GM12873 (cell line): ENCODE data around the gene ARHGEF26.

Experiments used
- TF ChIP-seq, protein P1 (sequence below): IDR thresholded peaks from 2 replicates; pipeline ENCODE4 v1.5.1; 2012; ENCODE audit warnings: low read depth, mild to moderate bottlenecking, moderate library complexity, low read length, control low read depth; ENCODE audit not compliant: insufficient read depth; ENCODE audit errors: missing control alignments

Gene ARHGEF26

DNA sequence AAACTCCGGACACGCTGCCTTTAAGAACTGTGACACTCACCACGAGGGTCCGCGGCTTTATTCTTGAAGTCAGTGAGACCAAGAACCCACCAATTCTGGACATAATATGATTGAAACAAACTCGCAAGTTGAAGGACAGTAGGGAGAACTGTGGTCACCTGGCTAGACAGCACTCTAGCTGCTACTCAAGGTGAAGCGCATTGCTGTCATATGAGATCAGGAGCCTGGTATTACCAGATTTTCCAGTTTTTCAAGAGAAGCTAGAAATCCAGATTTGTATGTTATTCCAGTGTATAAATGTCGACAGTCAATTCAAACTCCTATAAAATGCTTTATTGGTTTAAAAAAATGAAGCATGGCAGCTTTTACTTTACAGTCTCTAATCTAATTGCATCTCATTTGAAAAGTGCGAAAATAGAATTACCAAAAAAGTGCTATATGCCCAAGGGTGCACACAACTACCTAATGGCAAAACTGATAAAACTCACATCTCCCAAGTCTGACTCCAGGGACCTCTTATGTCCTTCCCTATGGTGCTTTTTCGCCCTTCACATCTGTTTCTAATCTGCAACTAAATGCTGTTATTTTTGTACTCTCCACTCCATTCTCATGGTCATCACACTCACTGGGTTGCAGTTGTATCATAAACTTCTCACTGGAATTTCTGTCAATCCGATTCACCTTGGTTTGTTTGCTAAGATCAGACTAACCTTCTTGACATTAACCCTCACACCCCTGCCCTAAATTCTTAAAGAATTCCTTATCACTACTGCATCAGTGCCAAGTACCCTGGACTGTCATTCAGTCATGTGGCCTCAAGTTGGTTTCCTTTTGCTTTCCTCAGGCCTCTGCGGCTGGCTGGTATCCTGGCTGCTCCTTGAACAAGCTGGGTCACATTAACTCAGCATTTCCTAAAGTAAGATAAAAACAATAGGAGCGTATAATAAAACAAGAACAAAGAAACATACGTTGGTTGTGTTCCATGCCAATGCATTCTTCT, 31.5 kb upstream of the ARHGEF26 start:
- TF ChIP-seq, protein P1, sequence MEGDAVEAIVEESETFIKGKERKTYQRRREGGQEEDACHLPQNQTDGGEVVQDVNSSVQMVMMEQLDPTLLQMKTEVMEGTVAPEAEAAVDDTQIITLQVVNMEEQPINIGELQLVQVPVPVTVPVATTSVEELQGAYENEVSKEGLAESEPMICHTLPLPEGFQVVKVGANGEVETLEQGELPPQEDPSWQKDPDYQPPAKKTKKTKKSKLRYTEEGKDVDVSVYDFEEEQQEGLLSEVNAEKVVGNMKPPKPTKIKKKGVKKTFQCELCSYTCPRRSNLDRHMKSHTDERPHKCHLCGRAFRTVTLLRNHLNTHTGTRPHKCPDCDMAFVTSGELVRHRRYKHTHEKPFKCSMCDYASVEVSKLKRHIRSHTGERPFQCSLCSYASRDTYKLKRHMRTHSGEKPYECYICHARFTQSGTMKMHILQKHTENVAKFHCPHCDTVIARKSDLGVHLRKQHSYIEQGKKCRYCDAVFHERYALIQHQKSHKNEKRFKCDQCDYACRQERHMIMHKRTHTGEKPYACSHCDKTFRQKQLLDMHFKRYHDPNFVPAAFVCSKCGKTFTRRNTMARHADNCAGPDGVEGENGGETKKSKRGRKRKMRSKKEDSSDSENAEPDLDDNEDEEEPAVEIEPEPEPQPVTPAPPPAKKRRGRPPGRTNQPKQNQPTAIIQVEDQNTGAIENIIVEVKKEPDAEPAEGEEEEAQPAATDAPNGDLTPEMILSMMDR, result no peak

DNA sequence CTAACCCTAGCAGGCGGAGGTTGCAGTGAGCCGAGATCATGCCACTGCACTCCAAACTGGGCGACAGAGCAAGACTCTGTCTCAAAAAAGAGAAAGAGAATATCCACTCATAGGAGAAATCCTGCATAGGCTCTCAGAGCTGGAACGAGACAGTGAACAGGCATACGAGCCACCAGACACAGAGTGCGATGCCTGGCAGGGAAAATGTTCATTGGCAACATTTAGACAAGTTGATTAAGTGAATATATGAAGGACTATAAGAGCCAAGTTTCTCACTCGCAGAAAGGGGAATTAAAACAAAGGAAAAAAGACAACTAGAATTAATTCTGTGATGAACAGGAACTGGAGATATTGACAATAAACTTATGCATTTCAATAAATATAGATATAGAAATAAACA, 27.1 kb upstream of the ARHGEF26 start:
- TF ChIP-seq, protein P1, result no peak

DNA sequence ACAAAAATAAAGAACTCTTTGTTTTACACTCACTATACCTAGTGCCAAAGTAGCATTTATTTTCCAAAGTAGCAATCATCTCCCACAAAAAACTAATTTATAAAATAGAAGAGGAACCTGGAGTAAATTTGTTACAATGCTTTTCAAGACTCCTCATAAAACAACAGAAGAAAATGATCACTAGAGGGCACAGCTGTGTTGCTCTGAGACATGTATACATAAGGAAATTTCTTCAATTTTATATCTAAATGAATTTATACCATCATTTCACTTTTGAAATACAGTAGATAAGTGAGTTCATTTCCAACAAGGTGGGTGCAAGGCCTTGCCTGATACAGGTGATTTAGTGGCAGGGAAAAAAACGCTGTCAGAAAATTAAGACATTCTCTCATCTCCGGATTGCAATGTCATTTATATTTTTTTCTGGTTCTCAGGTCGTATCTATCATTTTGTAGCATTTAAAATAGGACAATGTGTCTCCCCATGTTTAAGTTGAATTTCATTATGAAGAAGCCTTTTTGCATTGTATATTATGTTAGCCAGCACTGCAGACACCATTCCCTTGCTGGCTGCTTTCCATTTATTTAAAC, 25.3 kb upstream of the ARHGEF26 start:
- TF ChIP-seq, protein P1, result no peak

DNA sequence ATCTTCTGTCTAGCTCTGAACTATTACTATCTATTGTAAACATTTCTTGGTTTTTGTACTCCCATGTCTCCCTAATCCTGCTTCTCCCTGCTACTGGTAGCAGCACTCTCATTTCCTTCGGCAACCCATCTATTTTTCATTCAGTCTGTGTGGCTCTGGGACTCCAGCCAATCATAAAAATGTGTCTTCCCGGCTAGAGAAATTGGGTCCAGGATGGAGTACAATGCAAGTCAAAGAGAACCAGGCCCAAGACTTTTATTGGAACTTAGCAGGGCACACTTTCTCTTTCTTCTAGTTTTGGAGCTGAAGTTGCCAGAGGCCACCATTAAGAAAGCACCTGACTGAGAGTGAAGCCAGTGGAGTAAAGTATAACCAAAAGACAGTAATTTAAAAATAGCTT, 22.8 kb upstream of the ARHGEF26 start:
- TF ChIP-seq, protein P1, result no peak

DNA sequence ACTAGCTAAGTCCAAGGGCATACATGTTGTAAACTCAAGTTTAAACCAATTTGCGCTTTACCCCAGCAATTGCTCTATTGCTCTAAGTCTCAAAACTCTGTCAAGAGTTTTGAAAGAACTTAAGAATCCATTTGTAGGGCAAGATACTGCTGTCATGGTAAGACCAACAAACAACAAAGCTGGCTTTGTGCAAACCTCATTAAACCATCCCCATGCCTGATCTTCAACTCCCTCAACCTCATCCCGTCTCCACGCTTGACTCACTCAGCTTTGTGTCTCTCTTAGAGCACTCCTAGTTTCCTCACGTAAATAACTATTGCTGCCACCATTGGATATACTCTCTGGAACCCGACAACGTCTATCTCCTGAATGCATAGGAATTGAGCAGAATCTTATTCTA, 20.6 kb upstream of the ARHGEF26 start:
- TF ChIP-seq, protein P1, result no peak

DNA sequence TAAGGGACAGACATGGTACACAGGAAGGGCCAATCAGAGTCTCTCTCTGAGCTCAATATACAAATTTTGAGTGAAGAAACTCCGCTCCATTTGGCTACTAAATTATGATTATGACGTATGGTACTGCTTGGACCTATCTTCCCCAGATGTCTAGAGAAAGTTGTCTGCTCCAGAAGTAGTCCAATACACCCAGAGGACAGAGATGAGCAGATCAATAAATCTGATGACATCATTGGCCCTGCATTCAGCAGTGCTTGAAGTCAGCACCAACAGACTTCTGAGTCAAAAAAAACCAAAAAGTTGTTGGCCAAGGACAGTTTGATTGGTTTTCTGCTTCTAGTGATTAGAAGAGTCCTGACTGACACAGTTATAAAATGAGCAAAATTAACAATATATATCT, 19.9 kb upstream of the ARHGEF26 start:
- TF ChIP-seq, protein P1, result no peak

DNA sequence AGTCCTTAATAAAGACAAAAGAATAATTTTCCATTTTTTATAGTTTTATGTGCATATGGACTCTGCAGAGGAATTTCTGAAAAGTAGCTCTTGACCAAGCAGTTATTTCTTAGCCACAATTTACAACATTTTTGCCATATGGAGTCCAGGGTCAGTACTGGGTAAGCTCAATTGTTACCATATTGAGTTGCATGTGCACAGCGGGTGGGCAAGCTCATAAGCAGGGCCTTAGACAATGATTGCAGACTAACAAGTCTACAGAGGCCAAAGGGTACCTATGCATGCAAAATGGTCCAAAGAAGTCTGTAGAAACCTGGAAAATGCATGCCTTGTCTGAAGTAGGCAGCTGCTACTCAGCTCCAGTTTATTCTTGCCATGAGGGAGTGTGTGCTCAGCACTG, 19.0 kb upstream of the ARHGEF26 start:
- TF ChIP-seq, protein P1, result no peak
